H1 (cell line): ENCODE data around the gene USP16.

Experiments used
- BACH1 ChIP-seq: IDR thresholded peaks from 2 replicates; pipeline ENCODE4 v1.6.1; 2012; ENCODE audit warnings: low read length, improper control_type of control experiment
- EZH2 ChIP-seq: fragments of 200-600 bp; sonication (generic); IDR thresholded peaks from 2 replicates; pipeline ENCODE4 v1.7.1; 2012; ENCODE audit warnings: low read depth, mild to moderate bottlenecking, moderate library complexity, low read length, inconsistent platforms; ENCODE audit not compliant: severe bottlenecking
- RFX5 ChIP-seq: IDR thresholded peaks from 2 replicates; pipeline ENCODE4 v1.6.1; 2011; ENCODE audit warnings: low read depth, low read length, improper control_type of control experiment, borderline replicate concordance
- TF ChIP-seq, protein P1 (sequence below), 3 experiments: IDR thresholded peaks; 1 replicate in 2 of 3; 2 replicates in 1 of 3; pipeline versions ENCODE4 v1.5.1 to v1.6.1; 2011; ENCODE audit warnings: low read length in 3 of 3, mild to moderate bottlenecking in 3 of 3, inconsistent platforms in 2 of 3, low read depth in 1 of 3, moderate library complexity in 1 of 3; ENCODE audit not compliant: insufficient read depth in 1 of 3; ENCODE audit errors: control extremely low read depth in 1 of 3

DNA sequence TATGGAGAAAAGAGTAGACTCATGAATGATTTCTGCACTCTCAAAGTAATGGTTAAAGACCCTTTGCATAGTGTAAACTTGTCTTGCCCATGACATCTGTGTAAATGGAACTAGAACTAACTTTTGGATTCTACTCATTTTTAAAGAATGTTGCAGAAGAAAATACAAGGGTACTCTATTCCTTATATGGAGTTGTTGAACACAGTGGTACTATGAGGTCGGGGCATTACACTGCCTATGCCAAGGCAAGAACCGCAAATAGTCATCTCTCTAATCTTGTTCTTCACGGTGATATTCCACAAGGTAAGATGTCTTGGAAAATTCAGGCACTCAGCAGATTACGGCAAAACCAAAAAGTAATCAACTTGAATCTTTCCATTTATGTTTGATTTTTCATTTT lies 29.2 kb downstream of the USP16 start:
- TF ChIP-seq, protein P1, sequence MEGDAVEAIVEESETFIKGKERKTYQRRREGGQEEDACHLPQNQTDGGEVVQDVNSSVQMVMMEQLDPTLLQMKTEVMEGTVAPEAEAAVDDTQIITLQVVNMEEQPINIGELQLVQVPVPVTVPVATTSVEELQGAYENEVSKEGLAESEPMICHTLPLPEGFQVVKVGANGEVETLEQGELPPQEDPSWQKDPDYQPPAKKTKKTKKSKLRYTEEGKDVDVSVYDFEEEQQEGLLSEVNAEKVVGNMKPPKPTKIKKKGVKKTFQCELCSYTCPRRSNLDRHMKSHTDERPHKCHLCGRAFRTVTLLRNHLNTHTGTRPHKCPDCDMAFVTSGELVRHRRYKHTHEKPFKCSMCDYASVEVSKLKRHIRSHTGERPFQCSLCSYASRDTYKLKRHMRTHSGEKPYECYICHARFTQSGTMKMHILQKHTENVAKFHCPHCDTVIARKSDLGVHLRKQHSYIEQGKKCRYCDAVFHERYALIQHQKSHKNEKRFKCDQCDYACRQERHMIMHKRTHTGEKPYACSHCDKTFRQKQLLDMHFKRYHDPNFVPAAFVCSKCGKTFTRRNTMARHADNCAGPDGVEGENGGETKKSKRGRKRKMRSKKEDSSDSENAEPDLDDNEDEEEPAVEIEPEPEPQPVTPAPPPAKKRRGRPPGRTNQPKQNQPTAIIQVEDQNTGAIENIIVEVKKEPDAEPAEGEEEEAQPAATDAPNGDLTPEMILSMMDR (IDR thresholded peaks at IDR 0.05; ENCODE audit: control extremely low read depth in 1 of 3, insufficient read depth in 1 of 3, low read depth in 1 of 3, low read length in 3 of 3): no peak
- TF ChIP-seq RFX5 (no peak), BACH1 (no peak), EZH2 (no peak)
